Measurements from ENCODE around the gene ERO1B. TPM values are rescaled to one million over a fixed set of nuclear protein-coding genes. Genes with fewer than 3 reads are reported as not detected.
A peak's percentile ranks its signal among the peaks of the same experiment; 100 is the strongest.

The ERO1B gene
- total RNA-seq, 1 donor from 2014 or later = 1.1 TPM

DNA sequence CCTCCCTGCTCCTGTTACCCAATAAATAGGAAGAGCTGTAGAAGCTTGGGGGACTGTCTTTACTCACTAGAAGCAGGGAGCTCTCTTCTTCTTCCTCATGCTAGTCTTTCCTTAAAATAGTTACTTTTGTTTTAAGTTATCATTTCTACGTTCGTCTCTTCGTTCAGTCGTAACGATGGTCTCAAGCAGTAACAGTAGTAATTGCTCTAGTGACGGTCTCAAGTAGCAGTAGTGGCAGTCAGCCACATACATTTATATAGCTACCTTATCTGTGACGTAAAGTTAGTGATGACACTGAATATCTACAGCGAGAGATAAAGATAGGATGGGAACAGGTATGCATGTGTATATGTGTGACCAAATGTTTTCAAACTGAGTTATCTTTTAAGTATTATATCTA is 15.4 kb upstream of the ERO1B start:
- ATAC-seq = no peak

GRCh38 chr1:236292425-236292824 is 10.7 kb upstream of the ERO1B start:
- ATAC-seq = no peak

GRCh38 chr1:236289492-236290131 is 7.9 kb upstream of the ERO1B start:
- no peak for ATAC-seq

DNA sequence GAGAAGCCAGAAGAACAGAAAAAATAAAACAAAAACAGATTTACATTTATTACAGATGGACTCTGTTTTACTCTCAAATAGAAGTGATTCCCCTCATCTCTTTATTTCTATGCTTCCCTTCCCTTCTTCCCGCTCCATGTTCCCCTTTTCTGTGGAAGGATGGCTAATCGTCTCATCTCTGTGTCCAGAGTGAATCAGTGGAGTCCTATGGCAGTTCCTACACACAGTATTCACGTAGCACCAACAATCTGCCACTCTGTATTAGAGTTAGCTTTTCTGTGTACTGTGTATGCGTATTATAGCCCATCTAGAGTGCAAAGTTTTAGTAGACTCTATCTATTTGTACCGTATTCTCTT is 6.8 kb upstream of the ERO1B start:
- ATAC-seq = no peak

DNA sequence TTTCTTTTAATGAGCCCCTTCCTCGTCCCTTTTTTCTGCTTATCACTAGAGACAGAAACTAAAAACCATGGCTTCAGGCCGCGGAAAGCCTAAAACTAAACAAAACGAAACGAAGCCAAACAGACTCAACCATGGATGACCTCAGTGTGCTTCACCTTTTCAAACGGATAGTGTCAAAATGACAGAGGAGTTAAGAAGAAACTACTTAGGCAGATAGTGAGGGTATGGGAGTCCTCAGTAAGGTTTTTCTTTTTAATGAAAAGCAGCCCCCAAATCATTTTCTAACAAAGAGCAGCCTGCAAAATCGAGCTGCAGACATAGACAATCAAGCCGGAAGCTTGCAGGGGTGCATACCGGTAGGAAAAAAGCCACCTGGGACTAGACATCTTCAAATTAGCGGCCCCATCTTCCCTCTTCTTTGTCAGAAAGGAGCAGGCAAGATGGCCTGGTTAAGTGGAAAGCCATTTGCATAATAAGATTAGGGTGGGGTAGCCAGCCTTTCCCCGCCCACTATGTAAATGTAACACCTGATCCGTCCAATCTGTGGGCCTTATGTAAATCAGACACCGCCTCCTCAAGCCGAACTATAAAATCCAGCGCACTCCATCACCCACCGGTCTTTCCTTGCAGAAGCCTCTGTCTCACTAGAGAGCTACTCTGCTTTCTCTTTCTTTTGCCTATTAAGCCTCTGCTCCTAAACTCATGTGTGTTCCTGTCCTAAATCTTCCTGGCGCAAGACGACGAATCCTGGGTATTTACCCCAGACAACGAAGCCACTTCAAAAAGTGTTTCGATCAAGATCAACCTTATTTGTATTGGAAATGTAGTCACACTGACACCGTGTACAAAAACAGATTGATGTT is 6.2 kb upstream of the ERO1B start:
- no peak for ATAC-seq

GRCh38 chr1:236287356-236287755 is 5.6 kb upstream of the ERO1B start:
- ATAC-seq = no peak

DNA sequence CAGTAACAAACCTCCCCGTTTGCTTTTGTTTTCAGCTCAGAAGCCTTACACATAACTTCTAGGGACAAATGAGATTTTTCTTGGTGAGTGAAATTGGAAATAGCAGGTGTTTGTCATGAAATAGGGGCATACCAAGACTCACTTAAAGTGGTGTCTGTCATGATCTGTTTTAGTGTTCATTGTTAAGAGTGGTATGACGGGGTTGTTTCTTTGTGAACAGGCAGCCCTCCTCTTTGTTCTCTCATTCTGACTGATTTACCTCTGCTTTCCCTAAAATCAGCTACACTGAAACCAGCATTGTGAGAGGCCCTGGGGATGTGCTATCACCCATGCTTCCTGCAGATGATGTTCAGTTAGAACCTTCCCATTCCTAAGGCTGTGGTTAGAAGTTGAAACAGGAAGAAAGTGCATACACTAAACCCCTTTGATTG is 2.5 kb upstream of the ERO1B start:
- no peak for ATAC-seq

GRCh38 chr1:236282719-236283118 is 961 bp upstream of the ERO1B start:
- no peak for ATAC-seq

DNA sequence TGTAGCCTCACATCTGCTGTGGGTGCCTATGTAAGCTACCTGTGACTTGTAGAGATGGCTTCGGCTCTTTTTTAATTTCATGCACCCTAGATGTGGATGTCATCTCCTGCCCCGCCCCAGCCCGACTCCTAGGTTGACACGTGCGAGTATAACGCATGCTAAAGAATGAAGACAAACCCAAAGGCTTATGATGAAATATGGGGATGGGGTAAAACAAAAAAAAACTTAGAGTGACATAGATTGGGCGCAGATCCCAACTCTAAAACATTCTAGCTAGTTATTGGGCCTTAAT is 613 bp upstream of the ERO1B start:
- peak; percentile 28 for ATAC-seq

DNA sequence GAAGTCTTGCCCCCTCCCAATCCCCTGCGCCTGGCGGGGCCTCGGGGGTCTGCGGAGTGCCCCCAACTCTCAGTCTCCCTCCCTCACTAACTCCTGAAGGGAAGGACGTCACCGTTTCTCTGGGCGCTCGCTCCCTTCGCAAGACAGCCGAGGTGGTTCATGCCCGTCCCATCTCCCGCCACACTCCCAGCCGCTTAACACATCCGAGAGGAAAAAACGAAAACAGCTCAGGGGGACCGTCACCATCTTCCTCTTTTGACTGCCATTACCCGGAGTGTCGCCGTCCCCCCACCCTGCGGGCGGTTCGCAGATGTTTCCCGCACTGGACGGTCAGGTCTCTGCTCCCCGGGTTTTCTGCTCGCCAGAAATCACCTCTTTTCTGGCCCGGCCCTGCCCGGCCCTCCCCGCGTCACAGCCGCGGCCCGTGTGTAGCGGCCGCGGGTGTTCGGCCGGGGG is 532 bp downstream of the ERO1B start:
- ATAC-seq = peak; percentile 42

GRCh38 chr1:236280438-236281197 is 1.1 kb downstream of the ERO1B start:
- ATAC-seq = no peak

GRCh38 chr1:236275586-236275985 is 6.2 kb downstream of the ERO1B start:
- ATAC-seq = no peak

DNA sequence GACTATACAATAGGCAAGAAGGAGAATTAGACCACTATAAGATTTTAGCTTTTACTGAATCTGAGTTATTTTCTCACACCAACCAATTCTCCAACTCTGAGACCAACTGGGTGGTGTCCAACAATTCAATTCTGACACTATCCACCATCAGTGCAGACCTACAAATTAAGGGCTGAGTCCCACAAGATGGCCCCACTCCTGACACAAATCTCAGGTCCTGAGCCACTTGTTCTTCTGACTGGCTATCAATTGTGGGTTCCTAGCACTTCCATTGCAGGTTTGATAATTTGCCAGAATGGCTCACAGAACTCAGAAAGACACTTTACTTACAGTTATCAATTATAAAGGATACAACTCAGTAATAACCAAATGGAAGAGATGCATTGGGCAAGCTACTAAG is 6.7 kb downstream of the ERO1B start:
- ATAC-seq = no peak

DNA sequence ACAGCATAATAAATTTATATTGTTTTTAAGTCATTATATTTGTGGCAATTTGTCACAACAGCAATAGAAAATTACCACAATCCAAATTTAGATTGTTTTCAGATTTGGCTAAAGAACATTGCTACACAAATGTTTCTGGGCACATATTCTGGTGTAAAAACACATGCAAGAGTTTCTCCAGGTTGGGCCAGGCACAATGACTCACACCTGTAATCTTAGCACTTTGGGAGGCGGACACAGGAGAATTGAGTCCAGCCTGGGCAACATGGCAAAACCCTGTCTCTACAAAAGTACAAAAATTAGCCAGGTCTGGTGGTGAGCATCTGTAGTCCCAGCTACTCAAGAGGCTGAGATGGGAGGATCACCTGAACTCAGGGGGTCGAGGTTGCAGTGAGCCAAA is 8.4 kb downstream of the ERO1B start:
- no peak for ATAC-seq

DNA sequence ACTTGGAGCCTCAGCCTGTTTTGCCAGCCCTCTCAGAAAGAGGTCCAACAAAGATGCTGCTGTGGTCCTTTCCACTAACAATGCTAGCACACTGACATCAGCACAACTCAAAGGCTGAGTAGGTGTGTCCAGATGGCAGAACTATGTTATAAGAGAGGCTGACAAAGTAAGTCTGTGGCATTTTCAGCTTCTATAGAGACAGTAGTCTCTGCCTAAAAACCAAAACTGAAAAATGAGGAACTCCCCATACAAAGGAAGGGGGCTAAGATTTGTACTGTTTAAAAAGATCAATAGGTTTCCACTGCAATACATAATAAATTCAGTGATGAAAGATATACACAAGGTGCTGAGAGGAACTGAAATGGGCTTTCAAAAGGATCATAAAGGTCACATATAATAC is 12.3 kb downstream of the ERO1B start:
- ATAC-seq = no peak

DNA sequence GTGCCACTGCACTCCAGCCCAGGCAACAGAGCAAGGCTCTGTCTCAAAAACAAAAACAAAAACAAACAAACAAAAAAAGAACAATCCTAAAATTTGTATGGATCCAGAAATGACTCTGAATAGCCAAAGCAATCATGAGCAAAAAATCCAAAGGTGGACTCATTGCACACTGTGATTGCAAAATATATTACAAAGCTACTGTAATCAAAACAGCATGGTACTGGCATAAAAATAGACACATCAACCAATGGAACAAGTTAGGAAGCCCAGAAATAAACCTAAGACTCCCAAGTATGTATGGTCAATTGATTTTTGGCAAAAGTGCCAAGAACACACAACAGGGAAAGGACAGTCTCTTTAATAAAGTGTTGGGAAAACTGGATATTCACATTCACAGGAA is 19.9 kb downstream of the ERO1B start:
- ATAC-seq = no peak

GRCh38 chr1:236261033-236261432 is 20.7 kb downstream of the ERO1B start:
- ATAC-seq = no peak

DNA sequence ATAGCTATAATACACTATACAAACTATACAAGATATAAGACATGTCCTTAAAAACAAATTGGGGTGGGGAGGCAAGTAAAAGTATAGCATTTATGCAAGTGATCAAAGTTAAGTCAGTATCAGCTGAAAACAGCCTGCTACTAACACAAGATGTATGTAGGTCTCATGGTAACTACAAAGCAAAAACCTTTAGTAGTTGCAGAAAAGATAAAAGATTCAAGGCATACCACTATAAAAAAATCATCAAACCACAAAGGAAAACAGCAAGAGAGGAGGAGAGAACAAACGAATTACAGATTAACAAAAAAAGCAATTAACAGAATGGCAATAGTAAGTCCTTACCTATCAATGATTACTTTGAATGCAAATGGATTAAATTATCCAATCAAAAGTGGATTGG is 22.7 kb downstream of the ERO1B start:
- no peak for ATAC-seq

- ATAC-seq = no peak
Measured at GRCh38 chr1:236258114-236258622, 23.6 kb downstream of the ERO1B start.

GRCh38 chr1:236257216-236257615 is 24.5 kb downstream of the ERO1B start:
- ATAC-seq = peak; percentile 39

GRCh38 chr1:236253918-236254637 is 27.7 kb downstream of the ERO1B start:
- ATAC-seq = no peak

DNA sequence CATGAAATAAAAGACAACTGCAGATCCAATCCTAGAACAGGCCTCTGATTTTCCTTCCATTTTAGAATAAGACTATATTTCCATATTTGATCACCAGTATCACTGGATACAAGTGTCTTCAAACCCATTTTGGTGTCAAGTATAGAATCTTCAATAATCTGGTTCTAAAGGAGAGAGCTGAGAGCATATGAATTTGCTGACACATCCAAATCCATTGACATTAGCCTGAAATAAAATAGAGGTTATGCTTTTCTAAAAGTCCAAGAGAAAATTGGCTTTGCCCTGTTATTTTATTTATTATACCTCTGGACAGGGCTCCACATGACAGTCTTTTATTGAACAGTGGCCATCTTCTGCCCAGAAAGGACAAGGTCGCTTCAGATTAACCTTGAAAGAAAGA is 28.6 kb downstream of the ERO1B start:
- no peak for ATAC-seq

DNA sequence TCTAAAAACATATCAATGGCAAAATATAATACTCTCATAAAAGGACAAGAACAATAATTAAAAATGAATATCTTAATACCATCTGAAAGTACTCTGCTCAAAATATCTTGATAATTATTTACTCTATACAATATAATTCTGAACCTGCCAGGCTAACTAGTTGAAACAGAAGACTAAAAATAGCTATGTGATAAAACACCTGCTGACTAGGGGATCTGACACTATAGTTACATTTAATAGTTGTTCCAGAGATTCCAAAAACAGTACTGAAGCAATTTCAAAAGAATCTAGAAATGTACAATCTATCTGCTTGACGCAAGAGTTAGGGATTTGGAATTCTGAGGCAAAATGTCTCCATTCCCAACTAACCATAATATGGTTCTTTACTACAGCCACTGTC is 30.2 kb downstream of the ERO1B start:
- ATAC-seq = no peak
